GM21576 (cell line): Measurements from ENCODE around the gene NPHP4.

Source experiments
- ATAC-seq: cut with Tn5 transposase; IDR thresholded peaks from one replicate; pipeline ENCODE4 v1.9.1; 2021; ENCODE audit warnings: mild to moderate bottlenecking, moderate library complexity; ENCODE audit not compliant: unreplicated experiment

The NPHP4 gene

GRCh38 chr1:5915587-5916571 lies 76.3 kb downstream of the NPHP4 start:
- no peak for ATAC-seq

- no peak for ATAC-seq
These were observed 77.4 kb downstream of the NPHP4 start for GRCh38 chr1:5914676-5915365.

DNA sequence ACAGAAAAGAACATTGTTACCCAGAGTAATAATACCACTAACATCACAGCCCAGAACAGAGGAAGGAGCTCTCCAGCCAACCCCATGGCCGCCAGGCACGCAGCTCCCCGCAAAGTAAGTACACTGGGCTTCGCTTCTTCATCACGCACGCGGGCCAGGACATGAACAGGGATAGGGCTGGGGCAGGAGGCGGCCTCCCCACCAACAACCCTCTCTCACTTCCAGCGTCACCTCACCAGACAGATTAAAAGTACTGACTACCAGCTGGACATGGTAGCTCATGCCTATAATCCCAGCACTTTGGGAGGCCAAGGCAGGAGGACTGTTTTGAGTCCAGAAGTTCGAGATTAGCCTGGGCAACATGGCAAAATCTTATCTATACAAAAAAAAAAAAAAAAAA lies 78.3 kb downstream of the NPHP4 start:
- ATAC-seq, result no peak

GRCh38 chr1:5913078-5913845 lies 79.0 kb downstream of the NPHP4 start:
- no peak for ATAC-seq

GRCh38 chr1:5911871-5912271 lies 80.4 kb downstream of the NPHP4 start:
- no peak for ATAC-seq

DNA sequence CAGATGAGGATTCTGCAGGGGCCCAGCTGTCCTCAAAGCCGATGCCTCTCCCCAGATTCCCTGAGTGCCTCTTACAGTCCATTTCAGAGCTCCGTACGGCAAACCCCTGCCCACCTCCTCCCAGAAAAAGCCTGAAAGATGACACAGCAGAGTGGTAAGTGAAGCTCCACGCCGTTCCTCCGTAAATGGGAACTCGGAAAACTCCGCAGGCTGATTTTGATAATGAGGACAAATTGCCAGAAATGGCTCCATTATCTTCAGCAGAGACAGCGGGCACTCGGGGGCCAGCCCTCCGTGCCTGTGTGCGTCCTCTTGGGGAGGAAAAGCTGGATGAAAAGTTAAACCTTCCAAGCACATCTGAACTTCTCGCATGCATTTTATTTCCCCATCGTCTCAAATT lies 81.1 kb downstream of the NPHP4 start:
- ATAC-seq, result no peak

DNA sequence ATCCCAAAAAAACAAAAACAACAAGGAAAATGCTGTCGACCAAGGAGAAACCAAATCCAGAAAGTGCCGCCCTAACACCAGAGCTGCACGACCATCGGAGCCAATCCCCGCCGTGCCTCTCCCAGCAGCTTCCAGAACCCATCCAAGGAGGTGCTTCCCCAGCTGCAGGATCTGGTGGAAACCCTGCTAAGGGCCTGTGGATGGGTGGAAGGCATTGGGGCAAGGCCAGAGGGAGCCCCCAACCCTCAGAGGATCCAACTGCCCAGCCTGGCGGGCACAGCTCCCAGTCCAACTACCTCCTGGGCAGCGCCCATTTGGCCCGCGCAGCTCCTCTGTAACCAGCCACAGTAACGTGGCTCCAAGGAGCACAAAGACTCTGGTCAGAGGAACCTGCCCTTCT lies 81.6 kb downstream of the NPHP4 start:
- no peak for ATAC-seq

- no peak for ATAC-seq
These were observed 82.0 kb downstream of the NPHP4 start for GRCh38 chr1:5910276-5910620.

GRCh38 chr1:5909576-5910275 lies 82.5 kb downstream of the NPHP4 start:
- ATAC-seq, result no peak

DNA sequence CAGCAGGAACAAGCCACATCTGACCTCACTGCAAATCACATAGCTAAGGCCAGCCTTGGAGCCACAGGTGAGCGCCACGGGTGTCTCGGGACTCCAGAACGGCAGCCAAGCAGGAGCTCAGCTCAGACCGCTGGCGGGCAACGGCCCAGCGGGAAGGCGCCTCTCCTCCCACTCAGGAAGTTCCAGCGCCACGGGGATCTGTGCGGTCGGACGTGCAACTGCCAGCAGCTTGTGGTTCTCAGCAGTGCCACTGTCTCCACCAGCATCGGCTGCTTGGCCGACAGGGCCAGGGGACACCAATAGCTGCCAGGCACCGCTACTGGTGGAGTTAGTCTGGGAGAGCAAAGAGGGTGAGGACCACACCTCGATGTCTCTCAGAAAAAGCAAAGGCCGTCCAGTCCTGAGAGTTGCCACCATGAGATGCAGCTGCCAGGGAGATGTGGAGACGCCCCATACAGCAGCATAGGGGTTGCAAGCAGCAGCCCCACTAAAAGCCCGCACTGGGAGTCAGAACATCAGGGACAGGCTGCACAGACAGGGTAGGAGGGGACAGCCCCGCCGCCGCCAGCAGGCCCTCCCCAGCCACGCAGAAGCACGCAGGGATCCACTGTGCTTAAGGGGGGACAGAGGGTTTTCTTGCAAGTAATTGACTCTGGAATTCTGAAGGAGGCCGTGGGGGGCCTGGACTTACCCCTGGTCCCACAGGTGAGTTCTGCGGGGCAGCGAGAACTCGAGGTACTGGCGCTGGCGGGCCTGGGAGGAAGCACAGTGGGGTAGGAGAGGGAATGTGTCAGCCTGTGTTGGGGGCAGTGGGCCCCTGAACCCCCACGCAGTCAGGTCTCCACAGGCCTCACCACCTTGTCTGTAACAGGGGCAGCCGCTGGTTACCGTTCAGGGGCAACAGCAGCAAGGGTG lies 83.5 kb downstream of the NPHP4 start:
- ATAC-seq, result no peak

DNA sequence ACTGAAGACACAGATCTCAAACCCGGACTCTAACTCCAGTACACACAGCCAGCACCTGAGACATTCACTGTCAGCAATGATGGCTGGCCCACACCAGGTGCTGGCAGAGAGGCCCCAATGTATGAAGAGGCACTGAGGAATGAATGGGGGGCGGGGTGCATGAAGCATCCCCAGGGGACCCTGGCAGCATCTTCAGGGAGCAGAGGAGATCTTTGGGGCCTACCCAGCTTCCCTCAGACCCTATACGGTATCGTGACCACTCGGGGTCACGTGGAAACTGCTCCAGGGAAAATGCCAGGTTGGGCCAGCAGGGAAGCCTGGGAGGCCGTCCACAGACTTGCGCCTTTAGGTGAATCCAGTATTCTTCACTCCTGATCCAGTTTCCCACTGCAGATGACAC lies 84.3 kb downstream of the NPHP4 start:
- no peak for ATAC-seq

GRCh38 chr1:5907386-5907785 lies 84.8 kb downstream of the NPHP4 start:
- ATAC-seq, result no peak

DNA sequence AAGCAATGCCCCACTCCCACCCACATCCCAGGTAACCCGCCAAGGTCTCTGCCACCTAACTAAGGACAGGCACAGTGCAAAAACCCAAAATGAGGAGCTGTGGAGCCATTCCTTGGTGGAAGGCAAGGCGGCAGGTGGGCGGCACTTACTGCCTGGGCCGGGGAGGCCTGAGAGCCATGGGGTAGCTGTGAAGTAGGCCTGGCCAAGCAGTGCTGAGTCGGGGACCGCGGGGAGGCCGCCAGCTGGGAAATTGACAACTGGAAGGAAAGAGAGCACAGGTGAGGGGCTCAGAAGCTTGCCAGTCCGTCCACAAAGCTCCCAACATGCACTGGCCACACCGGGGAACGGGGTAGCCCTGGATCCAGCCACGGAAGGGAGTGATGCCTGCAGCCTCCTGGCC lies 85.3 kb downstream of the NPHP4 start:
- ATAC-seq, result no peak

- no peak for ATAC-seq
These were observed 86.1 kb downstream of the NPHP4 start for GRCh38 chr1:5906116-5906515.

GRCh38 chr1:5905436-5905835 lies 86.8 kb downstream of the NPHP4 start:
- no peak for ATAC-seq

GRCh38 chr1:5904551-5904950 lies 87.7 kb downstream of the NPHP4 start:
- no peak for ATAC-seq

DNA sequence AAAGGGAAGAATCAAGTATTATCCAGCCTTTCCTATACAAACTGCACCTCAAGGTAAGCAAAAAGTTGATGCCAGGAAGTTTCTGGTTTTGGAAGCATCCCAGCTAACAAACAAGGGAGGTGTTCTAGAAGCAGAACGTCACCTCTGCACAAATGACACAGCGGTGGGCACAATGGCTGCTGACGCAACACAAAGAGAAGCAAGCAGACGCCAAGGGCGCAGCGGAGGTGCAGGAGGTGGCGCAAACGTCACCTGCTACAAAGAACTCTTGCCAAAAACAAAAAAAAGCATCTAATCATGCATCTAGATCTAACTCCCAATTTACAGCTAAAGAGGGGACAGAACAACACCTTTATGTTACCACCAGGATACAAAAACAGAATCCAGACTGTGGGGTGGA lies 88.5 kb downstream of the NPHP4 start:
- ATAC-seq, result no peak

DNA sequence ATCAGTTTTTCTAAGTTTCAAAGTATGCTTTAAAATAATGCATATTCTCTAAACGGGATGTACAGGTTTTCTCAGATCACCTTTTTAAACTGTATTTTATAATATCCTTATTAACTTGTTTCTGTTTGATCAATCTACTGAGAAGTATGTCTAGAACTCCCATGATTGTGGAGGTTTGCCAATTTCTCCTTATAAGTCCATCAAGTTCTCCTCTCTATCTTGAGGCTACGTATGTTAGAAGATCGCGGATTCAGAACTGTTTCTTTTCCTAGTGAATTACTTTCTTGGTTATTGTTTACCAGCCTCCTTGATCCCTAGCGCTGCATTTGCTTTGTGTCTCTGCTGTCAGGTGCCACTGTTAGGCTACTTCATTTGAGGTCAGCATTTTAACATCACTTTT lies 89.2 kb downstream of the NPHP4 start:
- no peak for ATAC-seq

- ATAC-seq, result no peak
These were observed 90.4 kb downstream of the NPHP4 start for GRCh38 chr1:5901841-5902240.

- ATAC-seq, result no peak
These were observed 91.1 kb downstream of the NPHP4 start for GRCh38 chr1:5901150-5901549.
